WTC11 (cell line): Measurements from ENCODE around the gene DRG2.

Source experiments
- ATF2 ChIP-seq: sonication (generic); formaldehyde crosslinking; IDR thresholded peaks from 2 replicates; pipeline ENCODE4 v1.8.1; 2022; ENCODE audit warnings: low read depth, missing genetic modification reagents, borderline replicate concordance
- CTCF ChIP-seq: fragments of 200-600 bp; IDR thresholded peaks from 2 replicates; pipeline ENCODE4 v1.8.0; 2022; ENCODE audit warnings: antibody characterized with exemption
- E2F5 ChIP-seq: sonication (generic); formaldehyde crosslinking; IDR thresholded peaks from 2 replicates; pipeline ENCODE4 v1.8.1; 2022; ENCODE audit warnings: mild to moderate bottlenecking, moderate library complexity, missing genetic modification reagents
- ELF4 ChIP-seq: sonication (generic); formaldehyde crosslinking; IDR thresholded peaks from 2 replicates; pipeline ENCODE4 v1.8.1; 2022; ENCODE audit warnings: low read depth, mild to moderate bottlenecking, moderate library complexity, missing genetic modification reagents
- ESRRA ChIP-seq: sonication (generic); formaldehyde crosslinking; IDR thresholded peaks from 2 replicates; pipeline ENCODE4 v1.8.1; 2022; ENCODE audit warnings: mild to moderate bottlenecking, missing genetic modification reagents, borderline replicate concordance
- GTF2I ChIP-seq: fragments of 250-450 bp; sonication (Bioruptor Pico); conservative IDR thresholded peaks from 2 replicates; pipeline ENCODE4 v1.4.0; 2021; ENCODE audit warnings: mild to moderate bottlenecking
- HMGXB4 ChIP-seq: sonication (generic); formaldehyde crosslinking; IDR thresholded peaks from 2 replicates; pipeline ENCODE4 v1.8.1; 2023; ENCODE audit warnings: mild to moderate bottlenecking, moderate library complexity, missing genetic modification reagents
- MAX ChIP-seq: sonication (generic); formaldehyde crosslinking; IDR thresholded peaks from 2 replicates; pipeline ENCODE4 v1.8.0; 2022; ENCODE audit warnings: mild to moderate bottlenecking, missing genetic modification reagents
- OVOL2 ChIP-seq: fragments of 250-450 bp; sonication (Bioruptor Pico); IDR thresholded peaks from 2 replicates; pipeline ENCODE4 v1.9.0; 2021; ENCODE audit warnings: mild to moderate bottlenecking, borderline replicate concordance
- RELA ChIP-seq: sonication (generic); formaldehyde crosslinking; IDR thresholded peaks from 2 replicates; pipeline ENCODE4 v1.8.1; 2022; ENCODE audit warnings: missing genetic modification reagents, mild to moderate bottlenecking, borderline replicate concordance
- USF2 ChIP-seq: sonication (generic); formaldehyde crosslinking; IDR thresholded peaks from 2 replicates; pipeline ENCODE4 v1.8.1; 2023; ENCODE audit warnings: mild to moderate bottlenecking, missing genetic modification reagents, moderate library complexity
- ZMAT4 ChIP-seq: fragments of 250-450 bp; sonication (Bioruptor Pico); IDR thresholded peaks from 2 replicates; pipeline ENCODE4 v1.9.0; 2021; ENCODE audit warnings: mild to moderate bottlenecking
- ZNF121 ChIP-seq: sonication (generic); formaldehyde crosslinking; IDR thresholded peaks from 2 replicates; pipeline ENCODE4 v1.8.0; 2023; ENCODE audit warnings: missing genetic modification reagents
- ZNF423 ChIP-seq: fragments of 250-450 bp; sonication (Bioruptor Pico); IDR thresholded peaks from 2 replicates; pipeline ENCODE4 v2.1.2; 2022; ENCODE audit warnings: mild to moderate bottlenecking, moderate library complexity

- TF ChIP-seq ELF4 (CRISPR knock-in tag) (no peak), ZNF423 (no peak), HMGXB4 (CRISPR knock-in tag) (peak; percentile 62; the same call in 1 of the 2 replicates), CTCF (no peak), USF2 (CRISPR knock-in tag) (peak; percentile 62), OVOL2 (CRISPR knock-in tag) (no peak), ESRRA (CRISPR knock-in tag) (no peak), RELA (no peak), ATF2 (CRISPR knock-in tag) (no peak), E2F5 (CRISPR knock-in tag) (0 out of 2 replicates have a peak, but pooled peaks have one; percentile 80), GTF2I (CRISPR knock-in tag) (peak; percentile 98), MAX (CRISPR knock-in tag) (peak; percentile 90), ZNF121 (CRISPR knock-in tag) (peak; percentile 95), ZMAT4 (no peak)
Measured at GRCh38 chr17:18087610-18088491, at the start of gene DRG2.
